Esophagus squamous epithelium (tissue), 5 donors: Measurements from ENCODE around the gene CLCF1. TPM values are rescaled to one million over a fixed set of nuclear protein-coding genes. Genes with fewer than 3 reads are reported as not detected.

Experiments
- DNase-seq: peaks from one replicate; lab custom pipeline; 2025; lab: John Stamatoyannopoulos, UW
- H3K27ac ChIP-seq, 4 donors: fragments of 200-600 bp; sonication (generic); one replicate each; pipeline ENCODE4 v1.5.1; 2016 to 2019; ENCODE audit warnings: mild to moderate bottlenecking in 1 of 4
- H3K27me3 ChIP-seq, 4 donors: fragments of 200-600 bp; sonication (generic); 1 replicate in 3 of 4; 2 replicates in 1 of 4; pipeline versions ENCODE4 v1.5.1 to v1.6.0; 2017 to 2021; ENCODE audit warnings: antibody characterized with exemption in 1 of 4
- H3K36me3 ChIP-seq, 3 donors: fragments of 200-600 bp; sonication (generic); one replicate each; pipeline ENCODE4 v1.5.1; 2016 to 2019
- H3K4me1 ChIP-seq, 3 donors: fragments of 200-600 bp; sonication (generic); one replicate each; pipeline ENCODE4 v1.5.1; 2017 to 2019
- H3K4me3 ChIP-seq, 4 donors: fragments of 200-600 bp; sonication (generic); 1 replicate in 3 of 4; 2 replicates in 1 of 4; pipeline ENCODE4 v1.5.1; 2016 to 2019; ENCODE audit warnings: mild to moderate bottlenecking in 2 of 4, moderate library complexity in 1 of 4
- H3K9me3 ChIP-seq, 3 donors: fragments of 200-600 bp; sonication (generic); one replicate each; pipeline ENCODE4 v1.5.1; 2016 to 2019
- POLR2A ChIP-seq, 4 donors: fragments of 450-650 bp; IDR thresholded peaks; one replicate each; pipeline ENCODE4 v1.6.1; 2017; ENCODE audit warnings: antibody characterized with exemption in 4 of 4, mild to moderate bottlenecking in 4 of 4, moderate library complexity in 3 of 4
- WGBS, 2 donors: methylation state at CpG; one replicate each; pipeline ENCODE4 v1.1.5; 2018; 5-methylcytosine and 5-hydroxymethylcytosine counted together
- intact Hi-C: fragments of 100-400 bp; cut with DNase I; formaldehyde crosslinking; loops from one replicate; pipeline ENCODE4 v1.15.0; 2022
- total RNA-seq, 4 donors: library from RNA; depleted of rRNA; stranded (reverse); fragments of >200 nt; gene quantifications; one replicate each; pipeline ENCODE4 v1.1.0, GENCODE V29; 2016
- TF ChIP-seq, protein P1 (sequence below), 6 experiments: fragments of 450-650 bp in 4 of 6; fragments of 200-600 bp in 2 of 6; sonication (generic) in 2 of 6; IDR thresholded peaks; one replicate each; pipeline ENCODE4 v1.5.1; 2016 to 2019; ENCODE audit warnings: antibody characterized with exemption in 6 of 6, mild to moderate bottlenecking in 4 of 6, moderate library complexity in 4 of 6
- donor health status: DM: yes; HTN: yes; CAD: no.

CLCF1 gene
- total RNA-seq, 4 donors from 2014 or later = 2.3 to 6.8 (median 2.7) TPM

DNA sequence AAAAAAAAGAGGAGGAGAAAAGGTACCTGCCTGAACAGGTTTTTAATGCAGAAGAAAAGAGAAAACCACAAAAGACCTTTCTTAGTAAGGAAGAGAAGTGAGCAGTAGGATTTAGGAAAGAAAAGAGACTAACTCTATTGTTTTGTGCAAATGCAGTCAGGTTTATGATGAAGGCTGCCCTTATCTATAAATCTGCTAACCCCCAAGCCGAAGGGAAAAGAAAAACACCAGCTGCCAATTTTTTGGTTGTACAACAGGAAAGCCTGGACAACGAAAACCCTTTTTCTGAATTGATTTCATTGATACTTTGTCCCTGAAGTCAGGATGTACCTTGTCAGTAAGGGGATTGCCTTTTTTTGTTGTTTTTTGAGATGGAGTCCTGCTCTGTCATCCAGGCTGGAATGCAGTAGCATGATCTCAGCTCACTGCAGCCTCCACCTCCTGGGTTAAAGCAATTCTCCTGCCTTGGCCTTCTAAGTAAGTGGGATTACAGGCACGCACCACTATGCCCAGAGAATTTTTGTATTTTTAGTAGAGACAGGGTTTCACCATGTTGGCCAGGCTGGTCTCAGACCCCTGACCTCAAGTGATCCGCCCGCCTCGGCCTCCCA, 41.2 kb downstream of the CLCF1 start:
- peak overlapping the region in 2 of 4 donors; percentile 9 to 30 for H3K27ac ChIP-seq
- WGBS, 2 donors = 68 to 74% methylated on average over 5 to 6 of the region's 6 CpGs
- no peak for DNase-seq

DNA sequence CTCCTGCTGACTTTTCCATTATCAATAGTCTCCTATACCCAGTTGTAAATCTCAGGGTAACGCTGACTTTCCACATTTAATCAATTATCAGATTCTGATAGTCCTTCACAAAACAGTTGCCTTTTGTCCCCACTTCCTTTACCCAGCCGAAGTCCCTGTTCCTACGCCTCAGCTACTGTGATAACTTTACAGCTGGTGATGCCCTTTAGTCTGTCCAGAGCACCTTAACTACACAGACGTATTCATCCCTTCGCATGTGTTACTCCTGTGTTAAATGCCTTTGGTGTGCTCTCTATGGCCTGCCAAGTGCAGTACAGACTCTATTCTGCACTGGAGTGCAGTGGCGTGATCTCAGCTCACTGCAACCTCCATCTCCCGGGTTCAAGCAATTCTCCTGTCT, 49.9 kb downstream of the CLCF1 start:
- Histone ChIP-seq H3K4me3 (no peak overlapping the region), H3K27me3 (no peaks in the 10 kb centered on the region), H3K27ac (no peak overlapping the region), H3K4me1 (peaks cover 0 to 33% (median 8%) of the 10 kb centered on the region in 3 donors), H3K36me3 (peaks cover 0 to 27% (median 0%) of the 10 kb centered on the region in 3 donors), H3K9me3 (no peaks in the 10 kb centered on the region)
- intact Hi-C loops = no loop called here
- TF ChIP-seq, protein P1, sequence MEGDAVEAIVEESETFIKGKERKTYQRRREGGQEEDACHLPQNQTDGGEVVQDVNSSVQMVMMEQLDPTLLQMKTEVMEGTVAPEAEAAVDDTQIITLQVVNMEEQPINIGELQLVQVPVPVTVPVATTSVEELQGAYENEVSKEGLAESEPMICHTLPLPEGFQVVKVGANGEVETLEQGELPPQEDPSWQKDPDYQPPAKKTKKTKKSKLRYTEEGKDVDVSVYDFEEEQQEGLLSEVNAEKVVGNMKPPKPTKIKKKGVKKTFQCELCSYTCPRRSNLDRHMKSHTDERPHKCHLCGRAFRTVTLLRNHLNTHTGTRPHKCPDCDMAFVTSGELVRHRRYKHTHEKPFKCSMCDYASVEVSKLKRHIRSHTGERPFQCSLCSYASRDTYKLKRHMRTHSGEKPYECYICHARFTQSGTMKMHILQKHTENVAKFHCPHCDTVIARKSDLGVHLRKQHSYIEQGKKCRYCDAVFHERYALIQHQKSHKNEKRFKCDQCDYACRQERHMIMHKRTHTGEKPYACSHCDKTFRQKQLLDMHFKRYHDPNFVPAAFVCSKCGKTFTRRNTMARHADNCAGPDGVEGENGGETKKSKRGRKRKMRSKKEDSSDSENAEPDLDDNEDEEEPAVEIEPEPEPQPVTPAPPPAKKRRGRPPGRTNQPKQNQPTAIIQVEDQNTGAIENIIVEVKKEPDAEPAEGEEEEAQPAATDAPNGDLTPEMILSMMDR (IDR thresholded peaks at IDR 0.05) = no peak
- no peak for TF ChIP-seq POLR2A (IDR thresholded peaks at IDR 0.05)
- 84 to 94% methylated on average over 7 of the region's 7 CpGs for WGBS, 2 donors
- DNase-seq = no peak

More for the DNA sequence above, 41.2 kb downstream of the CLCF1 start:
- Histone ChIP-seq H3K27me3 (no peaks in the 10 kb centered on the region), H3K9me3 (no peaks in the 10 kb centered on the region), H3K36me3 (peaks cover 0 to 21% (median 0%) of the 10 kb centered on the region in 3 donors), H3K4me1 (peaks cover 4 to 10% (median 6%) of the 10 kb centered on the region in 3 donors), H3K4me3 (no peak overlapping the region)
- intact Hi-C loops = no loop called here
- TF ChIP-seq, protein P1 (IDR thresholded peaks at IDR 0.05) = no peak
- TF ChIP-seq POLR2A (IDR thresholded peaks at IDR 0.05) = no peak

DNA sequence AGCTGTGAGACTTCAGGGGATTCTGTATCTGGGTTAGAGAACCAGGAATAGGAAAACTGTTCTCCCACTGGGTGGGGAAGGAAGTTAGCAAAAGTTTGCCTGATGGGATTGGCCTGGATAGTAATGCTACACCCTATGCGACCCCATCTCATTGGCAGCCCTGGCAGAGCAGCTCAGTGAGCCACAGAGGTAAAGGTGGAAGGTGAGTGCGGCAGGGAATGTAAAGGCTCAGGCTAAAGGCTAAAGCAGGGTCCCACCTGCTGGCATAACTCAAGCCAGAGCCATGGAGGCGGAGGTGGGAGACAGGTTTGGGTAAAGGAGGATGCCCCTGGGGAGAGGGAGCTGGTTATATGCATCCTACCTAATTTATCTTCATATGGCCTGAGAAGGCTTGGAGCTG, 51.3 kb downstream of the CLCF1 start:
- Histone ChIP-seq H3K36me3 (peaks cover 0 to 27% (median 0%) of the 10 kb centered on the region in 3 donors), H3K9me3 (no peaks in the 10 kb centered on the region), H3K4me3 (no peak overlapping the region), H3K27me3 (no peaks in the 10 kb centered on the region), H3K4me1 (peaks cover 3 to 40% (median 11%) of the 10 kb centered on the region in 3 donors), H3K27ac (no peak overlapping the region)
- TF ChIP-seq, protein P1 (IDR thresholded peaks at IDR 0.05) = no peak
- TF ChIP-seq POLR2A (IDR thresholded peaks at IDR 0.05) = no peak
- intact Hi-C loops = no loop called here
- 80 to 100% methylated on average over 1 to 2 of the region's 3 CpGs for WGBS, 2 donors
- DNase-seq = no peak

DNA sequence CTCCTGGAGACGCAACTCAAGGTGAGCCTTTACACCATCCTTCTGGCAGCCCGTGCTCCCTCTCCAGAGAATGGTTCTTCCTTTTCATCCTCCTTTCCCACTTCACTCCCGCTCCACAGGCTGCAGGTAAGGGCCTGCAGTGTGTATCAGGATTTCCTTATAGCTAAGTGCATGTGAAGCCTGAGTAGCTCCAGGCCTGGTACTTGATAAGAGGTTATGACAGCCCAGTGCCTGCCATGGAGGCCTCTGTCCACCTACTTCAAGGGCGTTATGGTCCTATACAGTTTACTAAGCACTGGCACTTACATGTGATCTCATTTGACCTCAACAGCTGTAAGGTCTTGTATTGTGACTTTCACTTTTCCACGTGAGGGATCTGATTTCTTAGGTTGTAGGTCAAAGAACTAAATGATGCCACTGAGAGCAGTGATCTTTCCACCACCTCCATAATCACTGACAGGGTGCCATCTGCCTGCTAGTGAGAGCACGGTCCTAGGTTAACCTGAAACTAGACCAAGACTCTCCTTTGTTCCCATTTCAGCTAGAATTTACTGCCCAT, 52.0 kb downstream of the CLCF1 start:
- H3K9me3 ChIP-seq = no peaks in the 10 kb centered on the region
- no peak overlapping the region for H3K4me3 ChIP-seq
- H3K27ac ChIP-seq = no peak overlapping the region
- TF ChIP-seq, protein P1 (IDR thresholded peaks at IDR 0.05) = no peak
- no peak for TF ChIP-seq POLR2A (IDR thresholded peaks at IDR 0.05)
- 81 to 87% methylated on average over 6 of the region's 6 CpGs for WGBS, 2 donors
- peaks cover 0 to 27% (median 0%) of the 10 kb centered on the region in 3 donors for H3K36me3 ChIP-seq
- no peaks in the 10 kb centered on the region for H3K27me3 ChIP-seq
- intact Hi-C loops = no loop called here
- DNase-seq = no peak
- peaks cover 9 to 47% (median 14%) of the 10 kb centered on the region in 3 donors for H3K4me1 ChIP-seq

DNA sequence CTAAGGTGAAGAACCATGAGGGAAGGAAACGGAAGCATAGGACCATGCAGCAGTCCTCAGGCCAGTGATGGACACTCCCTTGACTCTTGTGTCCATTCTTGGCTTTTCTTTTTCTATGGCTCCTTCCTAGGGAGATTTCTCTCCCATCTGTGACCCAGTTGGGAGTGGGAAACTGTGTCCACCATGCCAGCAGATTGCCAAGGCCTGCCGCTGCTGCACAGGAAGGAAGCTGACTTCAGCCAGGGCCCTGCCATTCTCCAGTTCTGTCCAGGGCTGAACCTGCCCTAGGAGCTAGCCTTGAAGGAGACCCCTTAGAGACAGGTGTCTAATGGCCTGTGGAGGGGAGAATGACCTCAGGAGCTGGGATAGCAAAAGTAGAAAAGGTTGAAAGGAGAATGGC, 52.7 kb downstream of the CLCF1 start:
- Histone ChIP-seq H3K27ac (no peak overlapping the region), H3K9me3 (no peaks in the 10 kb centered on the region), H3K27me3 (no peaks in the 10 kb centered on the region), H3K36me3 (peaks cover 0 to 27% (median 0%) of the 10 kb centered on the region in 3 donors), H3K4me1 (peaks cover 12 to 54% (median 15%) of the 10 kb centered on the region in 3 donors), H3K4me3 (no peak overlapping the region)
- DNase-seq = no peak
- TF ChIP-seq, protein P1 (IDR thresholded peaks at IDR 0.05) = no peak
- TF ChIP-seq POLR2A (IDR thresholded peaks at IDR 0.05) = no peak
- 80 to 88% methylated on average over 1 of the region's 2 CpGs for WGBS, 2 donors
- intact Hi-C loops = no loop called here
